ENCODE data around the gene NOPCHAP1. TPM values are rescaled to one million over a fixed set of nuclear protein-coding genes. Genes with fewer than 3 reads are reported as not detected.
A peak's percentile ranks its signal among the peaks of the same experiment; 100 is the strongest.
"Not testable (repeated sequence)": the region's sequence is repeated elsewhere in the genome, so short reads cannot be mapped to it uniquely, and the experiment has no call there.

The NOPCHAP1 gene
- total RNA-seq, 2 experiments from 2014 or later, result 30.5 to 30.9 TPM

DNA sequence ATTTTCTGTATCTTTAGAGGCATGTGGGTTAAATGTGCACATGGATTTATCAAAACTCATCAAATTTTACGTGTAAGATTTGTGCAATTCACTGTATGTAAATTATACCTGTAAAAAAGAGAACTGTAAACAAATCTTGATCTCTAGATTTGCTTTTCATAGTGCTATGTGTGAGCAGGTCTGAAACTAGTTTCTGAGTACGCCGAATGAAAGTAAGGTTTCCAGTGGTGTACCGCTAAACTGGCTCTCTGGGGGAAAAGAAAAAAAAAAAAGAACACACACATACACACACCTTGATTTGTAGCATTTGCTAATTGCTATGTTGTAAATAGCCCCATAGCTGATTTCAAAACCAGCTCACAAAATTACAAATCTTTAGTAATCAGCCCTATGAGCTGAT lies 19.4 kb upstream of the NOPCHAP1 start:
- CTCF ChIA-PET, result interaction anchor here (0.7 kb wide), 1 partner anchor 422 kb away, joined by 3 read pairs; no protein-coding TSS in a partner anchor
- H3K27me3 Mint-ChIP-seq, result peaks cover 14% of the 10 kb centered on the region
- H3K9me3 Mint-ChIP-seq, result no peaks in the 10 kb centered on the region
- no peaks in the 10 kb centered on the region for H3K4me1 Mint-ChIP-seq (ENCODE audit: low read depth)
- no peak for DNase-seq
- intact Hi-C loops (cut with micrococcal nuclease), result no loop called here
- H3K4me3 Mint-ChIP-seq, result no peak overlapping the region
- POLR2A ChIA-PET, result no interaction called here
- no peaks in the 10 kb centered on the region for H3K36me3 Mint-ChIP-seq
- no peak overlapping the region for H3K27ac Mint-ChIP-seq

DNA sequence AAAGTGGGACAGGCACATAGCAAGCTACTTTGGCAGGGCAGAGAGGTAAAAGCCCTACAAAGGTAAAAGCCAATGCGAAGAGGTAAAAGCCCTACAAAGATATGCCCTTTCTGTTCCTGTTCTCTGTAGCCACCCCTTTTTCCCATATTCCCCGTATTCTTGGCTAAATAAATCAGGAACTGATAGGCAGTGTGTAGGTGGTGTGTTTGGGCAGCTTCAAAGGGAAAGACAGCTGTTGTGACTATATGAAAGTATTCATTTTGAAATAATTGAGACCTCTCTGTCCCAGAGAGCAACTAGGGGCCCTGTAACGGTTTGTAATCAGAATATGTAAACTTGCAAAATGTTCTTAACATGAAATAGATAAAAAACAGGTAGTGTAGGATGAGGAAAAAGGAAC lies 16.8 kb upstream of the NOPCHAP1 start:
- H3K27ac Mint-ChIP-seq, result no peak overlapping the region
- no peak overlapping the region for H3K4me3 Mint-ChIP-seq
- intact Hi-C loops (cut with micrococcal nuclease), result no loop called here
- ChIA-PET POLR2A (interaction anchor here (0.6 to 0.7 kb wide), 3 partner anchors 206 to 521 kb away, joined by 3 to 4 read pairs (median 3); no protein-coding TSS in a partner anchor), CTCF (no interaction called here)
- DNase-seq, result no peak
- H3K27me3 Mint-ChIP-seq, result peaks cover 6% of the 10 kb centered on the region
- no peaks in the 10 kb centered on the region for H3K9me3 Mint-ChIP-seq
- H3K36me3 Mint-ChIP-seq, result no peaks in the 10 kb centered on the region
- no peaks in the 10 kb centered on the region for H3K4me1 Mint-ChIP-seq (ENCODE audit: low read depth)

DNA sequence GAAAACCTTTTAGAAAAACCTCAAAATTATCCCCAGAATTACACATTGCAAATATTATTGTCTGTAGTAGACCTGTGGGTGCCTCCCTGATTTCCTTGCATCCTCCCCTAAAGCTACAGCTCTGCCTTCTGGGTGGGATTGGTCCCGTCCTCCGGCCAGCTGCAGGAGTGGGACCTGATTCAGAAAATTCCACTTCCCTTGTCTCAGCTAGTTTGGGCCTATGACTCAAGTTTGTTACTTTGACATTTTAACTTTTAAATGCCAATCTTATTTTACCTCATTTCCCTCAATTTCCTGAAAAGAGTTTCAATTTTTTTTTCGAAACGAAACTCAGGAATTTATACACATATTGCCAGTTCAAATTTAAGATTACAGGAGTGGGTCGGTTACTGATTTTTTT lies 14.8 kb upstream of the NOPCHAP1 start:
- intact Hi-C loops (cut with micrococcal nuclease), result no loop called here
- Mint-ChIP-seq H3K27ac (no peak overlapping the region), H3K9me3 (no peaks in the 10 kb centered on the region), H3K27me3 (no peaks in the 10 kb centered on the region), H3K4me3 (no peak overlapping the region), H3K4me1 (ENCODE audit: low read depth) (no peaks in the 10 kb centered on the region), H3K36me3 (no peaks in the 10 kb centered on the region)
- DNase-seq, result no peak
- ChIA-PET CTCF (no interaction called here), POLR2A (no interaction called here)

DNA sequence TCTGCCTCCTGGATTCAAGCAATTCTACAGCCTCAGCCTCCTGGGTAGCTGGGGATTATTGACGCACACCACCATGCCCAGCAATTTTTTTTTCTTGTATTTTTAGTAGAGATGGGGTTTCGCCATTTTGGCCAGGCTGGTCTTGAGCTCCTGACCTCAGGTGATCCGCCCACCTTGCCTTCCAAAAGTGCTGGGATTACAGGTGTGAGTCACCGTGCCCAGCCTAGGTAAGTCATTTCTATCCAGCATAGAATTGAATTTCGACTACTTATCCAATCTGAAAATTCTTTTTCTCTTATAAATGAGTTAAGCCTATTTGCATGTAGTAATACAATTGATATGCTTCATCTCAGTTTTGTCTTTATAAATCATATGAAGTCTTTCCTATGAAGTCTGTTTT lies 12.9 kb upstream of the NOPCHAP1 start:
- Mint-ChIP-seq H3K36me3 (no peaks in the 10 kb centered on the region), H3K9me3 (no peaks in the 10 kb centered on the region), H3K4me3 (no peak overlapping the region), H3K27me3 (no peaks in the 10 kb centered on the region), H3K27ac (no peak overlapping the region), H3K4me1 (ENCODE audit: low read depth) (no peaks in the 10 kb centered on the region)
- no peak for DNase-seq
- ChIA-PET POLR2A (no interaction called here), CTCF (no interaction called here)
- intact Hi-C loops (cut with micrococcal nuclease), result no loop called here

DNA sequence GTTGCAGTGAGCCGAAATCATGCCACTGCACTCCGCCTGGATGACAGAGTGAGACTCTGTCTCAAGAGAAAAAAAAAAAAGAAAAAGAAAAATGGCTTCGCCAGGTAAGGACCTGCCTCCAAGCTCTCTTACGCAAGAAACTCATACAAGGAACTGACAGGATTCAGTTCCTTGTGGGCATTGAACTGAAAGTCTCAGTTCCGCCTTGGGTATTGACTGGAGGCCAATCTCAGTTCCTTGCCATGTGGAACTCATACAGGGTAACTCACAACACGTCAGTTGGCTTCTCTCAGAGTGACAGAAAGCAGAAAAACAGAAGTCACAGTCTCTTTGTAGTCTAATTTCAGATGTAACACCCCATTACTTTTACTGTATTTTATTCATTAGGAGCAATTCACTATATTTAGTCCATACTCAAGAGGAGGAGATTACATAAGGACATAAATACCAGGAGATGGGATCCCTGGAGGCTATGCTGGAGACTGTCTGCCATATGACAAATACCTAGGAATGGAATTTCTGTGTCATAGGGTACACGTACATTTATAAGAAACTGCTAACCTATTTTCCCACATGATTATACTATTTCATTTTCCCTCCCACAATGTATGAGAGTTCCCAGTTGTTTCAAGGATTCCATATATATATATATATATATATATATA lies 11.4 kb upstream of the NOPCHAP1 start:
- POLR2A ChIA-PET, result no interaction called here
- Mint-ChIP-seq H3K9me3 (no peaks in the 10 kb centered on the region), H3K27me3 (no peaks in the 10 kb centered on the region), H3K4me3 (no peak overlapping the region), H3K27ac (no peak overlapping the region), H3K36me3 (no peaks in the 10 kb centered on the region), H3K4me1 (ENCODE audit: low read depth) (no peaks in the 10 kb centered on the region)
- intact Hi-C loops (cut with micrococcal nuclease), result no loop called here
- DNase-seq, result no peak
- CTCF ChIA-PET, result no interaction called here

DNA sequence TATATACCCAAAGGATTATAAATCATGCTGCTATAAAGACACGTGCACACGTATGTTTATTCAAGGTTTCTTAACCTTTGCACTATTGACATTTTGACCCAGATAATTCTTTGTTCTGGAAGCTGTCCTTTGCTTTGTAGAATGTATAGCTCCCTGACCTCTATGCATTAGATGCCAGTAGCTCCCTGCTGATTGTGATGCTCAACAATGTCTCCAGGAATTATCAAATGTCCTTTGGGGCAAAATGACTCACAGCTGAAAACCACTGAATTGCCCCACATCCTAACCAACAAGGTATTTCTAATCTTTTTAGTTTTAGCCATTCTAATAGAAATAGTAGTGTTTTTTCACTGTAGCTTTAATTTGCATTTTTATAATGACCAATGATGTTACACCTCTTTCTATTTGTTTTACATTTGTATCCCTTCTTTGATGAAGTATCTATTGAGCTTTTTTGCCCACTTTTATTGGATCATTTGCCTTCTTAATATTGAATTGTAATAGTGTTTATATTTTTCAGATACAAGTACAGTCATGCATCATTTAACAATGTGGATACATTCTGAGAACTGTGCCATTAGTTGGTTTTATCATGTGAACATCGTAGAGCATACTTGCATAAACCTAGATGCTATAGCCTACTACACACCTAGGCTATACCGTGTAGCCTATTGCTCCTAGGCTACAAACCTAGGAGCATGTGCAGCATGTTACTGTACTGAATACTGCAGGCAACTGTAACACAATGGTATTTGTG lies 10.4 kb upstream of the NOPCHAP1 start:
- Mint-ChIP-seq H3K9me3 (no peaks in the 10 kb centered on the region), H3K36me3 (no peaks in the 10 kb centered on the region), H3K27ac (no peak overlapping the region), H3K27me3 (no peaks in the 10 kb centered on the region), H3K4me3 (no peak overlapping the region), H3K4me1 (ENCODE audit: low read depth) (no peaks in the 10 kb centered on the region)
- intact Hi-C loops (cut with micrococcal nuclease), result no loop called here
- DNase-seq, result no peak
- ChIA-PET POLR2A (no interaction called here), CTCF (no interaction called here)

DNA sequence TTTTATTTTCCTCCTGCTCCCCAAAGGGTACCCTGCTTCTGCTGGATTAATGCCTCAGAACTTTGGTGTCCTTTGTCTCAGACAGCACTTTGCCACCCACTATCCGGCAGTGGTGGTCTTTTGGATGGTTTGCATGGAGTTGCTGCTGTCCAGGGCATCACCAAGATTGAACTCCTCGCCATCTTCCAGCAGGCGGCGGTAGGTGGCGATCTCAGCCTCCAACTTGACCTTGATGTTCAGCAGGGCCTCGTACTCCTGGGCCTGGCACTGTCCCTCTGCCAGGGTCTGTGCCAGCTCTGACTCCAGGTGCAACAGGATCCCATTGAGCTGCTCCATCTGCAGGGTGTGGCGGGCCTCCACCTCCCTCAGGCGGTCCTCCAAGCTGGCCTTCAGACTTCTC lies 9.4 kb upstream of the NOPCHAP1 start:
- Mint-ChIP-seq H3K4me3 (no peak overlapping the region), H3K9me3 (no peaks in the 10 kb centered on the region), H3K27ac (no peak overlapping the region), H3K27me3 (no peaks in the 10 kb centered on the region), H3K4me1 (ENCODE audit: low read depth) (no peaks in the 10 kb centered on the region), H3K36me3 (no peaks in the 10 kb centered on the region)
- no peak for DNase-seq
- CTCF ChIA-PET, result no interaction called here
- POLR2A ChIA-PET, result no interaction called here
- intact Hi-C loops (cut with micrococcal nuclease), result no loop called here

DNA sequence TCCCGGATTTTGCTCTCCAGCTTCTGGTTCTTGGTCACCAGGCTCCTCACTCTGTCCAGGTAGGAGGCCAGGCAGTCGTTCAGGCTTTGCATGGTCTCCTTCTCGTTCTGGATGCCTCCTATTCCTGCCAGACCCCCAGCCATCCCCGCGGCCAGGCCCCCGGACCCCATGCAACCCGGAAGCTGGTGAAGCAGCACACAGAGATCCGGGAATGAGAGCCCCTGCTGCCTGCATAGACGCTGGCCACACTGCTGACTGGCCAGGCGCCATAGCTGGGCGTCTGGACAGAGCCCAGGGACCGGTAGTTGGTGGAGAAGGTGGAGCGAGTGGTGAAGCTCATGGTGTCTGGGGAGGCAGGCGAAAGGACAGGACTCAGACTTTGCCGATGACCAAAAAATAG lies 8.4 kb upstream of the NOPCHAP1 start:
- H3K4me3 Mint-ChIP-seq; POLR2A ChIA-PET; H3K27ac Mint-ChIP-seq; CTCF ChIA-PET; DNase-seq; H3K4me1 Mint-ChIP-seq (ENCODE audit: low read depth); H3K36me3 Mint-ChIP-seq; intact Hi-C loops (cut with micrococcal nuclease); H3K9me3 Mint-ChIP-seq; H3K27me3 Mint-ChIP-seq: not testable (repeated sequence)

DNA sequence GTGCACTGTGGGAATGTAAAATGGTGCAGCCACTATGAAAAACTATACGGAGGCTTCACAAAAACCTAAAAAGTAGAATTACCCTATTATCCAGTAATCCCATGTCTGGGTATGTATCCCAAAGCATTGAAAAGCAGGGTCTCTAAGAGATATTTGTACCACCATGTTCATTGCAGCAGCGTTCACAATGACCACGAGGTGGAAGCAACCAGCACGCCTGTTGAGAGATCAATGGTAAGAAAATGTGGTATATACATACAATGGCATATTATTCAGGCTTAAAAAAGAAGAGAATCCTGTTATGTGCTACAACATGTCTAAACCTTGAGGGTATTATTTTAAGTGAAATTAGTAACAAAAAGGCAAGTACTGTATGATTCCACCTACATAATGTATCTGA lies 910 bp upstream of the NOPCHAP1 start:
- Mint-ChIP-seq H3K36me3 (peaks cover 24% of the 10 kb centered on the region), H3K27ac (no peak overlapping the region), H3K4me3 (peak overlapping the region; percentile 77), H3K9me3 (no peaks in the 10 kb centered on the region), H3K27me3 (peaks cover 3% of the 10 kb centered on the region), H3K4me1 (ENCODE audit: low read depth) (peaks cover 21% of the 10 kb centered on the region)
- CTCF ChIA-PET, result interaction anchor here (1.0 to 1.2 kb wide), 2 partner anchors 26 to 604 kb away, joined by 3 read pairs; no protein-coding TSS in a partner anchor
- DNase-seq, result no peak
- intact Hi-C loops (cut with micrococcal nuclease), result loop anchor here (5.0 kb wide), 2 partner anchors 67 to 303 kb away; no protein-coding TSS in a partner anchor
- POLR2A ChIA-PET, result no interaction called here

DNA sequence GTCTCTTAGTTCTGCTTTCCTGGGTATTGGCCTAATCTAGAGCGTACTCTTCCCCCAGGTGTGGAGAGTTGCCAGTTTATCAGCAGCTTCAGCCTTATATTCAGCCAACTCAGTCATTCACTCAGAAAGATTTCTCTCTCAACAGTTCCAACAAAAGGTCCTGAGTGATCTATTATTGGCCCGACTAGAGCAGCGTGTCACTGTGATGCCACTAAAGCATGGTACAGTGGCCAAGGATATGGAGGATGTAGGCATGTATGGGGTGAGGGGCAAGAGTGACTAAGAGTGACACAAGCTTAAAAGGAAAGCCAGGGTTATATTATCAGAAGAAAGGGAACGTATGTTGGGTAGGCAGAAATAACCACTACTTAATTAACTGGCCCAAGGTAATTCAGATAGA lies 4.8 kb downstream of the NOPCHAP1 start:
- Mint-ChIP-seq H3K4me3 (no peak overlapping the region), H3K36me3 (peaks cover 69% of the 10 kb centered on the region), H3K27ac (no peak overlapping the region), H3K27me3 (no peaks in the 10 kb centered on the region), H3K9me3 (no peaks in the 10 kb centered on the region), H3K4me1 (ENCODE audit: low read depth) (peaks cover 34% of the 10 kb centered on the region)
- ChIA-PET POLR2A (no interaction called here), CTCF (no interaction called here)
- no peak for DNase-seq
- intact Hi-C loops (cut with micrococcal nuclease), result no loop called here

DNA sequence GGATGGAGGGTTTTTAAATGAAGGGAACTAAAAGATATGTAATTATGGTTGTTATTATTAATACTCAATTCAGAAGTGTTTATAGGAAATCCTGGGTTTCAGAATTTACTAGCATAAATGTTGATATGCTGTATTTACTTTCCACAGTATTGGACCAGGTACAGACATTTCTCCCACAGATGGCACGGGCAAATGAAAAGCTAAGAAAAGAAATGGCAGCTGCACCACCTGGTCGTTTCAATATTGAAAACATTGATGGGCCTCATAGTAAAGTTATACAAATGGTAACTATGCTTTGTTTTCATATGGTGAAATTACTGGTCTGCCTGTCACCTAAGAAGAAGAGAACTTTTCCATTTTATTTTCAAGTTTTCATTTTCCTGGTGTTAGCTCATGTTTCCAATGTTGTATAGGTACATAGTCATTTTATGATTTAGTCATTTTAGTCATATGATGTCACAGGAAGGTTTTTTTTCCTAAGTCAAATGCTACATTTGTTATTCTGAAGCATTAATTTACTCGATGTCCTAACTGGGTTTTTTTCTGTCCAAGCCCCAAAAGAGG lies 5.5 kb downstream of the NOPCHAP1 start:
- CTCF ChIA-PET, result interaction anchor here (1.0 kb wide), 1 partner anchor 62 kb away, joined by 3 read pairs; no protein-coding TSS in a partner anchor
- H3K27me3 Mint-ChIP-seq, result no peaks in the 10 kb centered on the region
- H3K9me3 Mint-ChIP-seq, result no peaks in the 10 kb centered on the region
- peaks cover 34% of the 10 kb centered on the region for H3K4me1 Mint-ChIP-seq (ENCODE audit: low read depth)
- no peak overlapping the region for H3K4me3 Mint-ChIP-seq
- no peak overlapping the region for H3K27ac Mint-ChIP-seq
- DNase-seq, result no peak
- H3K36me3 Mint-ChIP-seq, result peaks cover 73% of the 10 kb centered on the region
- intact Hi-C loops (cut with micrococcal nuclease), result no loop called here
- POLR2A ChIA-PET, result interaction anchor here (0.7 kb wide), 1 partner anchor 32 kb away, joined by 3 read pairs; no protein-coding TSS in a partner anchor

DNA sequence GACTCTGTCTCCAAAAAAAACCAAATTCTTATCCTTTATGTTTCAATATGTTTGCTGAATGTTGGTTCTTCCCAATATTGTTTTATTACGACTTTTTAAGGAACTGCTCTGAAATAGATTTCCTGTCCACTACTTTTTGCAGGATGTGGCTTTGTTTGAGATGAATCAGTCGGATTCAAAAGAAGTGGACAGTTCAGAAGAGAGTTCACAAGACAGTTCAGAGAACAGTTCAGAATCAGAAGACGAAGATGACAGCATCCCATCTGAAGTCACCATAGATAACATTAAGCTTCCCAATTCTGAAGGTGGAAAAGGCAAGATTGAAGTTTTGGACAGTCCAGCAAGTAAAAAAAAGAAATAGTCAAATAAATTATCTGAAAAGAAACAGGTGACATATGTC lies 8.2 kb downstream of the NOPCHAP1 start:
- no peaks in the 10 kb centered on the region for H3K27me3 Mint-ChIP-seq
- intact Hi-C loops (cut with micrococcal nuclease), result no loop called here
- H3K36me3 Mint-ChIP-seq, result peaks cover 82% of the 10 kb centered on the region
- H3K9me3 Mint-ChIP-seq, result no peaks in the 10 kb centered on the region
- H3K27ac Mint-ChIP-seq, result no peak overlapping the region
- no peak overlapping the region for H3K4me3 Mint-ChIP-seq
- peaks cover 19% of the 10 kb centered on the region for H3K4me1 Mint-ChIP-seq (ENCODE audit: low read depth)
- ChIA-PET CTCF (no interaction called here), POLR2A (no interaction called here)
- no peak for DNase-seq

DNA sequence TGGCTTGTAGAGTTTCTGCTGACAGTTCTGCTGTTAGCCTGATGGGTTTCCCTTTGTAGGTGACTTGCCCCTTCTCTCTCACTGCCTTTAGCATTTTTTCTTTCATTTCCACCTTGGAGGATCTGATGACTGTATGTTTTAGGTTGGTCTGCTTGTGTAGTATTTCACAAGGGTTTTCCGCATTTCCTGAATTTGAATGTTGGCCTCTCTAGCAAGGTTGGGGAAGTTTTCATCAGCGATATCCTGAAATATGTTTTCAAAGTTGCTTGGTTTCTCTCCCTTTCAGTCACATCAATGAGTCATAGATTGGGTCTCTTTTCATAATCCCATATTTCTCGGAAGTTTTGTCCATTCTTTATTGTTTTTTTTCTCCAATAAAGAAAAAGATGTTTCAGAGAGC lies 11.4 kb downstream of the NOPCHAP1 start:
- intact Hi-C loops (cut with micrococcal nuclease), result no loop called here
- Mint-ChIP-seq H3K4me3 (no peak overlapping the region), H3K27me3 (no peaks in the 10 kb centered on the region), H3K4me1 (ENCODE audit: low read depth) (no peaks in the 10 kb centered on the region), H3K27ac (no peak overlapping the region), H3K36me3 (peaks cover 85% of the 10 kb centered on the region), H3K9me3 (peaks cover 17% of the 10 kb centered on the region)
- POLR2A ChIA-PET, result no interaction called here
- no peak for DNase-seq
- CTCF ChIA-PET, result no interaction called here
